Thyroid gland (tissue), 4 donors: ENCODE data around the gene C1QC. TPM values are rescaled to one million over a fixed set of nuclear protein-coding genes. Genes with fewer than 3 reads are reported as not detected.

Source experiments
- DNase-seq, 2 donors: peaks; one replicate each; pipeline ENCODE4 v3.0.0-alpha.2; 2019
- H3K27ac ChIP-seq, 3 donors: fragments of 200-600 bp; sonication (generic); 1 replicate in 2 of 3; 2 replicates in 1 of 3; pipeline ENCODE4 v1.5.1; 2016 to 2019; ENCODE audit warnings: mild to moderate bottlenecking in 1 of 3, moderate library complexity in 1 of 3
- H3K27me3 ChIP-seq: fragments of 200-600 bp; sonication (generic); one replicate; pipeline ENCODE4 v1.5.1; 2019
- H3K36me3 ChIP-seq, 2 donors: fragments of 200-600 bp; sonication (generic); one replicate each; pipeline ENCODE4 v1.5.1; 2016 to 2019
- H3K4me1 ChIP-seq, 2 donors: fragments of 200-600 bp; sonication (generic); one replicate each; pipeline ENCODE4 v1.5.1; 2017 to 2019
- H3K4me3 ChIP-seq, 3 donors: fragments of 200-600 bp; sonication (generic); replicated peaks in 1 of 3; 1 replicate in 2 of 3; 2 replicates in 1 of 3; pipeline ENCODE4 v1.5.1; 2016; ENCODE audit warnings: mild to moderate bottlenecking in 1 of 3
- H3K9me3 ChIP-seq: fragments of 200-600 bp; sonication (generic); one replicate; pipeline ENCODE4 v1.5.1; 2017
- CTCF ChIP-seq, 6 experiments: fragments of 200-600 bp in 3 of 6; fragments of 450-650 bp in 3 of 6; sonication (generic) in 3 of 6; IDR thresholded peaks; one replicate each; pipeline ENCODE4 v1.5.1; 2016 to 2019; ENCODE audit warnings: antibody characterized with exemption in 6 of 6, mild to moderate bottlenecking in 2 of 6, inconsistent platforms in 1 of 6, moderate library complexity in 1 of 6
- POLR2A ChIP-seq, 2 donors: fragments of 450-650 bp; IDR thresholded peaks; one replicate each; pipeline ENCODE4 v1.6.1; 2017; ENCODE audit warnings: antibody characterized with exemption in 2 of 2, mild to moderate bottlenecking in 2 of 2, moderate library complexity in 1 of 2
- WGBS, 2 donors: methylation state at CpG; one replicate each; pipeline ENCODE4 v1.1.5; 2017; 5-methylcytosine and 5-hydroxymethylcytosine counted together
- intact Hi-C: fragments of 100-400 bp; cut with DNase I; formaldehyde crosslinking; loops from one replicate; pipeline ENCODE4 v1.15.1; 2023
- total RNA-seq, 4 donors: library from RNA; depleted of rRNA; stranded (reverse); fragments of >200 nt; gene quantifications; one replicate each; pipeline ENCODE4 v1.2.3, GENCODE V29; 2016

Gene C1QC
- total RNA-seq, 4 donors from 2014 or later, result 36.0 to 111 (median 69.5) TPM

- no peaks in the 10 kb centered on the region for H3K36me3 ChIP-seq
- H3K9me3 ChIP-seq, result no peaks in the 10 kb centered on the region
- H3K4me1 ChIP-seq, result no peaks in the 10 kb centered on the region
- H3K4me3 ChIP-seq, result no peak overlapping the region
- intact Hi-C loops, result no loop called here
- no peaks in the 10 kb centered on the region for H3K27me3 ChIP-seq
- H3K27ac ChIP-seq, result no peak overlapping the region
- 55 to 60% methylated on average over 2 of the region's 2 CpGs for WGBS, 2 donors
- TF ChIP-seq POLR2A (IDR thresholded peaks at IDR 0.05), result no peak
- TF ChIP-seq CTCF (IDR thresholded peaks at IDR 0.05), result no peak
- DNase-seq, result no peak
Observed at GRCh38 chr1:22629886-22630285, 13.5 kb upstream of the C1QC start.

GRCh38 chr1:22633697-22634463 is 9.6 kb upstream of the C1QC start:
- WGBS, 2 donors, result 81 to 95% methylated on average over 6 to 10 of the region's 10 CpGs
- H3K4me3 ChIP-seq, result no peak overlapping the region
- DNase-seq, result no peak
- TF ChIP-seq POLR2A (IDR thresholded peaks at IDR 0.05), result no peak
- no peak for TF ChIP-seq CTCF (IDR thresholded peaks at IDR 0.05)
- no peak overlapping the region for H3K27ac ChIP-seq
- intact Hi-C loops, result no loop called here
- no peaks in the 10 kb centered on the region for H3K27me3 ChIP-seq
- no peaks in the 10 kb centered on the region for H3K36me3 ChIP-seq
- no peaks in the 10 kb centered on the region for H3K4me1 ChIP-seq
- H3K9me3 ChIP-seq, result no peaks in the 10 kb centered on the region

GRCh38 chr1:22635436-22635835 is 8.0 kb upstream of the C1QC start:
- H3K36me3 ChIP-seq, result no peaks in the 10 kb centered on the region
- no peak overlapping the region for H3K4me3 ChIP-seq
- WGBS, 2 donors, result 68 to 75% methylated on average over 6 of the region's 7 CpGs
- TF ChIP-seq CTCF (IDR thresholded peaks at IDR 0.05) (no peak), POLR2A (IDR thresholded peaks at IDR 0.05) (no peak)
- H3K4me1 ChIP-seq, result no peaks in the 10 kb centered on the region
- H3K27ac ChIP-seq, result no peak overlapping the region
- DNase-seq, result no peak
- no peaks in the 10 kb centered on the region for H3K9me3 ChIP-seq
- no peaks in the 10 kb centered on the region for H3K27me3 ChIP-seq
- intact Hi-C loops, result no loop called here

- H3K27me3 ChIP-seq, result no peaks in the 10 kb centered on the region
- 50 to 78% methylated on average over 5 of the region's 5 CpGs for WGBS, 2 donors
Observed at GRCh38 chr1:22636353-22636752, 7.1 kb upstream of the C1QC start, which contains the start of gene C1QA. Gene C1QA, plus strand, starts transcription at chr1:22636628. Its CDS starts 989 bp downstream, at chr1:22637617.

More at GRCh38 chr1:22636353-22636752, 7.1 kb upstream of the C1QC start, which contains the start of gene C1QA:
- no peak for TF ChIP-seq POLR2A (IDR thresholded peaks at IDR 0.05)
- TF ChIP-seq CTCF (IDR thresholded peaks at IDR 0.05), result no peak
- Histone ChIP-seq H3K9me3 (no peaks in the 10 kb centered on the region), H3K4me1 (no peaks in the 10 kb centered on the region), H3K27ac (no peak within 1 kb of the TSS), H3K4me3 (no peak within 1 kb of the TSS), H3K36me3 (no peaks in the 10 kb centered on the region)
- intact Hi-C loops, result no loop called here
- DNase-seq, result no peak
